Measurements from ENCODE around the gene MYO3B. TPM values are rescaled to one million over a fixed set of nuclear protein-coding genes. Genes with fewer than 3 reads are reported as not detected.

The MYO3B gene
- total and polyA plus RNA-seq, 2 donors (not counting 3 experiments of a cell fraction or from before 2014, with no cell fraction given), result 0.03 TPM; not detected in 1

DNA sequence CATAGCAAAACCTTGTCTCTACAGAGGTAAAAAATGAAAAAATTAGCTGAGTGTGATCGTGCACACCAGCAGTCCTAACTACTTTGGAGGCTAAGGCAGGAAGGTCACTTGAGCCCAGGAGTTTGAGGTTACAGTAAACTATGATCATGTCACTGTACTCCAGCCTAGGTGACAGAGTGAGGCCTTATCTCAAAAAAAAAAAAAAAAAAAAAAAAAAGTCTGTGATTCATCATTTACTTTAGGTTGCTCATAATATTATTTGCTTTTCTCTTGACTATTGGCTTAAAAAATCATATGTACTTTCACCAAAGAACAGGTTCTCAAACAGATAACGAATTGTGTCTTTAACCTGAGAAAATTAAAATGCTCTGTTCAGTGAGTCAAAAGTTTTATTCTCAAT, 129.1 kb downstream of the MYO3B start:
- no peak overlapping the region for H3K4me2 ChIP-seq (ENCODE audit: insufficient read depth, low read length)
- DNase-seq (ENCODE audit: low read depth, low spot score) (no peak), FAIRE-seq (no peak)
- TF ChIP-seq JUN (IDR thresholded peaks at IDR 0.05; ENCODE audit: borderline replicate concordance, insufficient read depth, insufficient read length, low read depth) (no peak), FOS (IDR thresholded peaks at IDR 0.05; ENCODE audit: borderline replicate concordance, insufficient read depth, low read length) (no peak), GATA2 (IDR thresholded peaks at IDR 0.05; ENCODE audit: insufficient read depth, insufficient read length, low read depth, low read length) (no peak), EZH2 (IDR thresholded peaks at IDR 0.05; ENCODE audit: borderline replicate concordance, low read depth, low read length, severe bottlenecking) (no peak), POLR2A (IDR thresholded peaks at IDR 0.05; ENCODE audit: low read depth, low read length) (no peak), POLR2AphosphoS5 (IDR thresholded peaks at IDR 0.05; ENCODE audit: insufficient read depth, low read depth, low read length) (no peak)
- TF ChIP-seq, protein P1, sequence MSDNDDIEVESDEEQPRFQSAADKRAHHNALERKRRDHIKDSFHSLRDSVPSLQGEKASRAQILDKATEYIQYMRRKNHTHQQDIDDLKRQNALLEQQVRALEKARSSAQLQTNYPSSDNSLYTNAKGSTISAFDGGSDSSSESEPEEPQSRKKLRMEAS (IDR thresholded peaks at IDR 0.05; ENCODE audit: insufficient read depth, insufficient read length), result no peak
- TF ChIP-seq, protein P2, sequence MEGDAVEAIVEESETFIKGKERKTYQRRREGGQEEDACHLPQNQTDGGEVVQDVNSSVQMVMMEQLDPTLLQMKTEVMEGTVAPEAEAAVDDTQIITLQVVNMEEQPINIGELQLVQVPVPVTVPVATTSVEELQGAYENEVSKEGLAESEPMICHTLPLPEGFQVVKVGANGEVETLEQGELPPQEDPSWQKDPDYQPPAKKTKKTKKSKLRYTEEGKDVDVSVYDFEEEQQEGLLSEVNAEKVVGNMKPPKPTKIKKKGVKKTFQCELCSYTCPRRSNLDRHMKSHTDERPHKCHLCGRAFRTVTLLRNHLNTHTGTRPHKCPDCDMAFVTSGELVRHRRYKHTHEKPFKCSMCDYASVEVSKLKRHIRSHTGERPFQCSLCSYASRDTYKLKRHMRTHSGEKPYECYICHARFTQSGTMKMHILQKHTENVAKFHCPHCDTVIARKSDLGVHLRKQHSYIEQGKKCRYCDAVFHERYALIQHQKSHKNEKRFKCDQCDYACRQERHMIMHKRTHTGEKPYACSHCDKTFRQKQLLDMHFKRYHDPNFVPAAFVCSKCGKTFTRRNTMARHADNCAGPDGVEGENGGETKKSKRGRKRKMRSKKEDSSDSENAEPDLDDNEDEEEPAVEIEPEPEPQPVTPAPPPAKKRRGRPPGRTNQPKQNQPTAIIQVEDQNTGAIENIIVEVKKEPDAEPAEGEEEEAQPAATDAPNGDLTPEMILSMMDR (IDR thresholded peaks at IDR 0.05; ENCODE audit: extremely low read depth in 1 of 2, insufficient read depth in 1 of 2, low read depth in 1 of 2, low read length in 2 of 2), result no peak
- no peak overlapping the region for H2AFZ ChIP-seq (ENCODE audit: low read depth, low read length)
- H3K9me3 ChIP-seq (replicated peaks; ENCODE audit: control insufficient read depth, insufficient read depth, low read length), result no peaks in the 10 kb centered on the region
- no peak overlapping the region for H3K27ac ChIP-seq (ENCODE audit: insufficient read depth, low read depth, low read length)
- H3K4me3 ChIP-seq (replicated peaks in 1 of 3; ENCODE audit: insufficient read depth in 1 of 3, low read depth in 1 of 3, low read length in 3 of 3), result no peak overlapping the region
- H4K20me1 ChIP-seq (replicated peaks; ENCODE audit: control insufficient read depth, extremely low read depth, insufficient read depth, low read length), result no peaks in the 10 kb centered on the region
- no peaks in the 10 kb centered on the region for H3K79me2 ChIP-seq (ENCODE audit: control insufficient read depth, insufficient read depth, low read length)
- intact Hi-C loops (cut with micrococcal nuclease) (loop anchor here (5.0 kb wide), 1 partner anchor 70 kb away; no protein-coding TSS in a partner anchor), dilution Hi-C loops (cut with MboI; ENCODE audit: extremely low pct_ligation_motif_present, low sequenced_read_pairs) (no loop called here)
- CTCF ChIA-PET, result no interaction called here
- H3K4me1 ChIP-seq (ENCODE audit: control insufficient read depth, extremely low read depth, insufficient read depth, low read length), result no peaks in the 10 kb centered on the region
- H3K27me3 ChIP-seq (ENCODE audit: control insufficient read depth in 2 of 2, insufficient read depth in 2 of 2, low read length in 2 of 2), result peaks cover 13 to 24% of the 10 kb centered on the region in 2 experiments
- no peaks in the 10 kb centered on the region for H3K36me3 ChIP-seq (ENCODE audit: control insufficient read depth in 2 of 2, extremely low read depth in 1 of 2, insufficient read depth in 2 of 2, low read length in 2 of 2)
- H3K9me1 ChIP-seq (replicated peaks; ENCODE audit: control insufficient read depth, extremely low read depth, insufficient read depth, low read length), result no peaks in the 10 kb centered on the region
- H3K9ac ChIP-seq (replicated peaks; ENCODE audit: extremely low read depth, insufficient read depth, low read length), result no peak overlapping the region
- BruUV-seq (replicated peaks), result no TSS peak
- POLR2A ChIA-PET, result no interaction called here
